Gastroesophageal sphincter (tissue), 4 donors: ENCODE data around the gene MPI. TPM values are rescaled to one million over a fixed set of nuclear protein-coding genes. Genes with fewer than 3 reads are reported as not detected.
A peak's percentile ranks its signal among the peaks of the same experiment; 100 is the strongest.
"Not testable (repeated sequence)": the region's sequence is repeated elsewhere in the genome, so short reads cannot be mapped to it uniquely, and the experiment has no call there.

Experiments
- ATAC-seq: fragments of 150-250 bp; one replicate; pipeline ENCODE4 v1.9.1; 2016; ENCODE audit warnings: mild to moderate bottlenecking, moderate library complexity
- H3K27ac ChIP-seq, 4 donors: fragments of 200-600 bp; sonication (generic) in 3 of 4; 1 replicate in 3 of 4; 2 replicates in 1 of 4; pipeline ENCODE4 v1.5.1; 2016 to 2019
- H3K27me3 ChIP-seq: fragments of 200-600 bp; sonication (generic); one replicate; pipeline ENCODE4 v1.5.1; 2019
- H3K36me3 ChIP-seq, 2 donors: fragments of 200-600 bp; sonication (generic); one replicate each; pipeline ENCODE4 v1.5.1; 2019; ENCODE audit warnings: control low read depth in 1 of 2
- H3K4me1 ChIP-seq, 3 donors: fragments of 200-600 bp; sonication (generic); 1 replicate in 2 of 3; 2 replicates in 1 of 3; pipeline ENCODE4 v1.5.1; 2016 to 2019; ENCODE audit warnings: control low read depth in 2 of 3
- H3K4me3 ChIP-seq, 2 donors: fragments of 200-600 bp; sonication (generic); one replicate each; pipeline ENCODE4 v1.5.1; 2019; ENCODE audit warnings: mild to moderate bottlenecking in 1 of 2, moderate library complexity in 1 of 2
- H3K9me3 ChIP-seq, 3 donors: fragments of 200-600 bp; sonication (generic); one replicate each; pipeline ENCODE4 v1.5.1; 2017 to 2019; ENCODE audit warnings: control low read depth in 2 of 3
- EP300 ChIP-seq: sonication (generic); formaldehyde crosslinking; IDR thresholded peaks from one replicate; pipeline ENCODE4 v1.6.1; 2017; ENCODE audit warnings: antibody characterized with exemption, mild to moderate bottlenecking
- POLR2A ChIP-seq, 2 donors: fragments of 450-650 bp; IDR thresholded peaks; one replicate each; pipeline ENCODE4 v1.6.1; 2017; ENCODE audit warnings: antibody characterized with exemption in 2 of 2, mild to moderate bottlenecking in 2 of 2, moderate library complexity in 1 of 2
- POLR2AphosphoS5 ChIP-seq: sonication (generic); formaldehyde crosslinking; IDR thresholded peaks from one replicate; pipeline ENCODE4 v1.6.1; 2017; ENCODE audit warnings: antibody characterized with exemption
- WGBS, 2 donors: methylation state at CpG; one replicate each; pipeline ENCODE4 v1.1.5; 2018; ENCODE audit warnings: low coverage in 1 of 2; 5-methylcytosine and 5-hydroxymethylcytosine counted together
- total RNA-seq, 4 donors: library from RNA; depleted of rRNA; stranded (reverse); fragments of >200 nt; gene quantifications; one replicate each; pipeline ENCODE4 v1.1.0, GENCODE V29; 2016
- TF ChIP-seq, protein P1 (sequence below), 4 experiments: fragments of 200-600 bp in 2 of 4; fragments of 450-650 bp in 2 of 4; sonication (generic) in 1 of 4; IDR thresholded peaks; one replicate each; pipeline ENCODE4 v1.5.1; 2017 to 2019; ENCODE audit warnings: antibody characterized with exemption in 4 of 4, mild to moderate bottlenecking in 2 of 4, moderate library complexity in 2 of 4

MPI gene
- total RNA-seq, 4 donors from 2014 or later = 36.5 to 58.8 (median 42.5) TPM

DNA sequence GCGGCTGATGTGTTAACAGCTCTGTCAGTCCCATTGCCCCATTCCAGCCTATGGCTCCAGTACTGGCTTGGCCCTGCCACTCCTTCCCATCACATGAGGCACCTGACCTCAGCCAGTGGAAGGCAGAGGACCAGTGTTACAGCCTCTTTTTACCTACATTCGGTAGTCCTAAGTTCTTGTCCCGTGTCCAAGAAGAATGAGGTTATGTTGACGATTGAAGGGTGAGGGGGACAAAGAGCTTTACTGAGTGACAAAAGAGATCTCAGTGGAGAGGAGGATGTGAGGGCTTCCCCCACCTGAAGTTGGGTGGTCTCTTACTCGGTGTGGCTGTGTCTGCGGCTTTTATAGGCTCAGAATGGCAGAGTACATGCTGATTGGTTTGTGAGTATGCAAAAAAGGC, 7.3 kb upstream of the MPI start:
- H3K27ac ChIP-seq = no peak overlapping the region
- no peaks in the 10 kb centered on the region for H3K36me3 ChIP-seq
- no peaks in the 10 kb centered on the region for H3K27me3 ChIP-seq
- H3K4me3 ChIP-seq = no peak overlapping the region
- H3K4me1 ChIP-seq = no peaks in the 10 kb centered on the region
- no peak for ATAC-seq
- no peak for TF ChIP-seq POLR2AphosphoS5
- TF ChIP-seq, protein P1, sequence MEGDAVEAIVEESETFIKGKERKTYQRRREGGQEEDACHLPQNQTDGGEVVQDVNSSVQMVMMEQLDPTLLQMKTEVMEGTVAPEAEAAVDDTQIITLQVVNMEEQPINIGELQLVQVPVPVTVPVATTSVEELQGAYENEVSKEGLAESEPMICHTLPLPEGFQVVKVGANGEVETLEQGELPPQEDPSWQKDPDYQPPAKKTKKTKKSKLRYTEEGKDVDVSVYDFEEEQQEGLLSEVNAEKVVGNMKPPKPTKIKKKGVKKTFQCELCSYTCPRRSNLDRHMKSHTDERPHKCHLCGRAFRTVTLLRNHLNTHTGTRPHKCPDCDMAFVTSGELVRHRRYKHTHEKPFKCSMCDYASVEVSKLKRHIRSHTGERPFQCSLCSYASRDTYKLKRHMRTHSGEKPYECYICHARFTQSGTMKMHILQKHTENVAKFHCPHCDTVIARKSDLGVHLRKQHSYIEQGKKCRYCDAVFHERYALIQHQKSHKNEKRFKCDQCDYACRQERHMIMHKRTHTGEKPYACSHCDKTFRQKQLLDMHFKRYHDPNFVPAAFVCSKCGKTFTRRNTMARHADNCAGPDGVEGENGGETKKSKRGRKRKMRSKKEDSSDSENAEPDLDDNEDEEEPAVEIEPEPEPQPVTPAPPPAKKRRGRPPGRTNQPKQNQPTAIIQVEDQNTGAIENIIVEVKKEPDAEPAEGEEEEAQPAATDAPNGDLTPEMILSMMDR (IDR thresholded peaks at IDR 0.05) = no peak
- no peak for TF ChIP-seq POLR2A (IDR thresholded peaks at IDR 0.05)
- TF ChIP-seq EP300 = no peak
- 98 to 100% methylated on average over 1 to 6 of the region's 6 CpGs for WGBS, 2 donors
- H3K9me3 ChIP-seq = no peaks in the 10 kb centered on the region

DNA sequence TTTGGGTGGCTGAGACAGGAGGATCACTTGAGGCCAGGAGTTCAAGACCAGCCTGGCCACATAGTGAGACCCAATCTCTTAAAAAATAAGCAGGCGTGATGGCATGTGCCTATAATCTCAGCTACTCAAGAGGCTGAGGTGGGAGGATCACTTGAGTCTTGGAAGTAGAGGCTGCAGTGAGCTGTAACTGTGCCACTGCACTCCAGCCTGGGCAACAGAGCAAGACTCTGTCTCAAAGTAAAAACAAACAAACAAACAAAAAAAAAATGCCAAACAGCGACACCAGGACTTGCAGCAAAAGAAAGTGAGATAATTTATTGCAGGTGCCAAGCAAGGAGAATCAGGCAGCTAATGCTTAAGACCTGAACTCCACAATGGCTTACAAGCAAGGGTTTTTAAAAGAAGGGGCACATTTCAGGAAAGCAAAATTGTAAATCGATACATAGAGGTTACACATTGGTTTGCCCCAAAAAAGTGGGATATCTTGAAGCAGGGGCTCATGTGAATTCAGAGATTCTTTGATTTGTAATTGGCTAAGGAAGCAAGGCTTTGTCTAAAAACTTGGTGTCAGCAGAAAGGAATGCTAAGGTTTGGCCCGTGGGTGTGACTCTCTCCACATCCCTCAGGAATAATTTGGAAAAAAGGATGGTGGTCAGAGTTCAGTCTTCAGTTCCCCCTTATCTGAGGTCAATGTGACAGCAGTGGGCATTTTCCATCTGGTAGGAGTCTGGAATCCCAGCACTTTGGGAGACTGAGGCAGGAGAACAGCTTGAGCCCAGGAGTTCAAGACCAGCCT, 5.2 kb upstream of the MPI start:
- no peak for ATAC-seq
- H3K27ac ChIP-seq = no peak overlapping the region
- no peak overlapping the region for H3K4me3 ChIP-seq
- no peaks in the 10 kb centered on the region for H3K27me3 ChIP-seq
- peaks cover 0 to 12% (median 6%) of the 10 kb centered on the region in 3 donors for H3K4me1 ChIP-seq
- no peaks in the 10 kb centered on the region for H3K36me3 ChIP-seq
- no peak for TF ChIP-seq POLR2AphosphoS5
- TF ChIP-seq, protein P1 (IDR thresholded peaks at IDR 0.05) = no peak
- H3K9me3 ChIP-seq = no peaks in the 10 kb centered on the region
- WGBS, 2 donors = 71 to 87% methylated on average over 2 to 4 of the region's 4 CpGs

DNA sequence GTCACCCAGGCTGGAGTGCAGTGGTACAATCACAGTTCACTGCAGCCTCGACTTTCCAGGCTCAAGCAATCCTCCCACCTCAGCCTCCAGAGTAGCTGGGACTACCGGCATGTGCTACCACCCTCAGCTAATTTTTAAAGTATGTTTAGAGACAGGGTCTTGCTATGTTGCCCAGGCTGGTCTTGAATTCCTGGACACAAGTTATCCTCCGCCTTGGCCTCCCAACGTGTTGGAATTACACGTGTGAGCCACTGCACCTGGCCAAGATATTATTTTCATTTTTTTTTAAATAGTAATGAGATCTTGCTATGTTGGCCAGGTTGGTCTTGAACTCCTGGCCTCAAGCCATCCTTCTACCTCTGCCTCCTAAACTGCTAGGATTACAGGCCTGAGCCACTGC, 4.4 kb upstream of the MPI start:
- TF ChIP-seq EP300 (no peak), POLR2AphosphoS5 (no peak), POLR2A (IDR thresholded peaks at IDR 0.05) (no peak)
- TF ChIP-seq, protein P1 (IDR thresholded peaks at IDR 0.05) = no peak

DNA sequence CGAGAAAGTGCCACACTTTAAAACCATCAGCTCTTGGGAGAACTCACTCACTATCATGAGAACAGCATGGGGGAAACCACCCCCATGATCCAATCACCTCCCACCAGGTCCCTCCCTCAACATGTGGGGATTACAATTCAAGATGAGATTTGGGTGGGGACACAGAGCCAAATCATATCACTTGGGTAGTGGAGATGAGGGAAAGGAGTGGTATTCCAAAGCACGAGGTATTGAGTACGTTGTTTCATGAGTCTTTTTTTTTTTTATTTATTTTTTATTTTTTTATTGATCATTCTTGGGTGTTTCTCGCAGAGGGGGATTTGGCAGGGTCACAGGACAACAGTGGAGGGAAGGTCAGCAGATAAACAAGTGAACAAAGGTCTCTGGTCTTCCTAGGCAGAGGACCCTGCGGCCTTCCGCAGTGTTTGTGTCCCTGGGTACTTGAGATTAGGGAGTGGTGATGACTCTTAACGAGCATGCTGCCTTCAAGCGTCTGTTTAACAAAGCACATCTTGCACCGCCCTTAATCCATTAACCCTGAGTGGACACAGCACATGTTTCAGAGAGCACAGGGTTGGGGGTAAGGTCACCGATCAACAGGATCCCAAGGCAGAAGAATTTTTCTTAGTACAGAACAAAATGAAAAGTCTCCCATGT, 2.2 kb upstream of the MPI start:
- Histone ChIP-seq H3K4me1 (peaks cover 0 to 29% (median 11%) of the 10 kb centered on the region in 3 donors), H3K36me3 (peaks cover 0 to 15% of the 10 kb centered on the region in 2 donors)
- not testable (repeated sequence) for H3K27me3 ChIP-seq, ATAC-seq, H3K9me3 ChIP-seq, H3K4me3 ChIP-seq, H3K27ac ChIP-seq
- 88 to 93% methylated on average over 2 to 5 of the region's 10 CpGs for WGBS, 2 donors

More for the DNA sequence above, 4.4 kb upstream of the MPI start:
- Histone ChIP-seq H3K9me3 (no peaks in the 10 kb centered on the region), H3K4me3 (no peak overlapping the region), H3K4me1 (peaks cover 0 to 17% (median 7%) of the 10 kb centered on the region in 3 donors), H3K27me3 (no peaks in the 10 kb centered on the region), H3K36me3 (no peaks in the 10 kb centered on the region), H3K27ac (no peak overlapping the region)
- WGBS, 2 donors = 60 to 69% methylated on average over 1 to 5 of the region's 5 CpGs
- no peak for ATAC-seq

DNA sequence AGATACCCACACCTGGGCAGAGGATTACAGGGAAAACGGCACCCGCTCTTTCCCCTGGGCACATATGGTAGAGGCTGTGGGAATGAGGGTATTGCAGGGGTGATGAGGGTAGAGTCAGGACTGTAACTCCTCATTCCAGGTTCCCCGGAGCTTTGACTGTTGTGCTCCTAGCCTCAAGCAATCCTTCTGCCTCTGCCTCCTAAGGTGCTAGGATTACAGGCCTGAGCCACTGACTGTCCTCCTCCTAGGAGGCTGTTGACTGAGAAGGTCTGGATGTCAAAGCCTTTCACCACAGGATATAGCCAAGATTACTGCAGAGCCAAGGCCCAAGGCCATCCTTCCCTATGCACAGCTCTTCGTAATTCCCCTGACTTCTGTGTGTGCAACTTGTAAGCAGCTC, 1.1 kb upstream of the MPI start:
- Histone ChIP-seq H3K27ac (peak overlapping the region in 3 of 4 donors; percentile 84 to 89 (median 89)), H3K9me3 (no peaks in the 10 kb centered on the region), H3K4me1 (peaks cover 0 to 29% (median 11%) of the 10 kb centered on the region in 3 donors), H3K36me3 (peaks cover 0 to 26% of the 10 kb centered on the region in 2 donors), H3K4me3 (no peak overlapping the region), H3K27me3 (no peaks in the 10 kb centered on the region)
- no peak for TF ChIP-seq POLR2AphosphoS5
- TF ChIP-seq POLR2A (IDR thresholded peaks at IDR 0.05) = no peak
- TF ChIP-seq, protein P1 (IDR thresholded peaks at IDR 0.05) = no peak
- TF ChIP-seq EP300 = no peak
- WGBS, 2 donors = 50 to 87% methylated on average over 1 to 4 of the region's 4 CpGs
- ATAC-seq = no peak
